HG03520 (cell line): Measurements from ENCODE around the gene MCU.

Experiments
- ATAC-seq: cut with Tn5 transposase; IDR thresholded peaks from one replicate; pipeline ENCODE4 v1.9.1; 2021; ENCODE audit warnings: mild to moderate bottlenecking, moderate library complexity; ENCODE audit not compliant: unreplicated experiment

MCU gene

GRCh38 chr10:72932259-72933015 is 240.5 kb downstream of the MCU start:
- ATAC-seq, result no peak

GRCh38 chr10:72935361-72935760 is 243.4 kb downstream of the MCU start:
- ATAC-seq, result no peak
